Vagina (tissue), 2 donors: ENCODE data around the gene SPG21. TPM values are rescaled to one million over a fixed set of nuclear protein-coding genes. Genes with fewer than 3 reads are reported as not detected.

Experiments used
- DNase-seq, 2 donors: peaks; one replicate each; pipeline ENCODE4 v3.0.0-alpha.2; 2017; ENCODE audit errors: extremely low spot score in 2 of 2
- H3K27ac ChIP-seq: fragments of 200-600 bp; sonication (generic); one replicate; pipeline ENCODE4 v1.5.1; 2019
- H3K27me3 ChIP-seq: fragments of 200-600 bp; sonication (generic); one replicate; pipeline ENCODE4 v1.5.1; 2019
- H3K36me3 ChIP-seq, 2 donors: fragments of 200-600 bp; sonication (generic); one replicate each; pipeline ENCODE4 v1.5.1; 2017 to 2019
- H3K4me1 ChIP-seq: fragments of 200-600 bp; sonication (generic); one replicate; pipeline ENCODE4 v1.5.1; 2019
- H3K4me3 ChIP-seq, 2 donors: fragments of 200-600 bp; sonication (generic); 1 replicate in 1 of 2; 2 replicates in 1 of 2; pipeline ENCODE4 v1.5.1; 2016 to 2019
- H3K9me3 ChIP-seq: fragments of 200-600 bp; sonication (generic); one replicate; pipeline ENCODE4 v1.5.1; 2019
- POLR2A ChIP-seq, 2 donors: fragments of 450-650 bp; IDR thresholded peaks; one replicate each; pipeline ENCODE4 v1.6.1; 2017; ENCODE audit warnings: antibody characterized with exemption in 2 of 2, mild to moderate bottlenecking in 2 of 2, moderate library complexity in 2 of 2
- POLR2AphosphoS5 ChIP-seq, 2 donors: sonication (generic); formaldehyde crosslinking; IDR thresholded peaks; one replicate each; pipeline ENCODE4 v1.9.0; 2017; ENCODE audit warnings: antibody characterized with exemption in 2 of 2, mild to moderate bottlenecking in 2 of 2, low read depth in 1 of 2; ENCODE audit not compliant: insufficient read depth in 1 of 2
- intact Hi-C: fragments of 100-400 bp; cut with DNase I; formaldehyde crosslinking; loops from one replicate; pipeline ENCODE4 v1.15.1; 2023
- total RNA-seq: library from RNA; depleted of rRNA; stranded (reverse); fragments of >200 nt; gene quantifications from one replicate; pipeline ENCODE4 v1.2.3, GENCODE V29; 2016
- TF ChIP-seq, protein P1 (sequence below), 3 experiments: fragments of 450-650 bp in 2 of 3; fragments of 200-600 bp in 1 of 3; sonication (generic) in 1 of 3; IDR thresholded peaks; one replicate each; pipeline ENCODE4 v1.5.1; 2017 to 2019; ENCODE audit warnings: antibody characterized with exemption in 3 of 3, mild to moderate bottlenecking in 2 of 3, moderate library complexity in 2 of 3

SPG21 gene
- total RNA-seq, 1 donor from 2014 or later, result 62.6 TPM

DNA sequence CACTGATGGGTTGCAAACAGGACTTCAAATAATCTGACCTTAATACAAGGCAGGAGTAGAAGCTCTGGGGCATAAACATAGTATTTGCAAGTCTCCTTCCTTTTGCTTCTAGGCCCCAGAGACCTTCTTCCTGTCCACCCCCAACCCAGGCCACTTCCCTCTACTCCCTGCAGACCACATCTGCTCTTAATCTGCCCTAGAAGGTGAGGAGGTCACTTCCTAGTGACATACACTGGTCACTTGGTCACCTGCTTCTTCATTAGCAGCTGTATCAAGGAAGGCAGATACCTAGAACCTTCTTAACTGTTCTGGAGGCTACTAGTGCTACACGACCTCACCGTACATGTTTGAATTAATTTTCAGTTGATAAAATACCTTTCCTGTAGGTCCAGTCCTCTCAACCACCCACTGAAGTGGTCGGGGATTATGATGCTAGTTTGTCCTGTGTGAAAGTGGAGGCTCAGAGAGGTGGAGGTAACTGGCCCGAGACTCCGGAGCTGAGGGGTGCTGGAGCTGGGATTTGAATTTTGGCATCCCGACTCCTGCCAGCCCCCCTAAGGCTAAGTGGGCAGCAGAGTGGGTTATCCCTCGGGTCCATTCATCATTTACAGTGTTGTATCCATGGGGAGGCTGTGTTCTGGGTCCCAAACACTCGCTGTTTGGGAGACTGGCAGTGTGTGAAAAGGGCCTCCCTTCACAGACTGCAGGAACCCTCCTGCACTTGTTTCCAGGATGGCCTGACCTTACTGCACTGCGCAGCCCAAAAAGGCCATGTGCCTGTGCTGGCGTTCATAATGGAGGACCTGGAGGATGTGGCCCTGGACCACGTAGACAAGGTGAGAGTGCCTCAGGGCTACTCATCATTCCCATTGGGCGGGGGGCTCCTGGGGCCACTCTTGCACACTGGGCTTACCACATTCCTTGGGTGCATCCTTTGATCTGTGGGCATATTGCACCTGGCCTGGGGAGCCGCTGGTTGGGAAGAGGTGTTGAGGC, 64.1 kb downstream of the SPG21 start:
- H3K9me3 ChIP-seq, result no peaks in the 10 kb centered on the region
- H3K4me1 ChIP-seq, result no peaks in the 10 kb centered on the region
- no peaks in the 10 kb centered on the region for H3K36me3 ChIP-seq
- intact Hi-C loops, result no loop called here
- TF ChIP-seq POLR2A (IDR thresholded peaks at IDR 0.05), result no peak
- TF ChIP-seq, protein P1, sequence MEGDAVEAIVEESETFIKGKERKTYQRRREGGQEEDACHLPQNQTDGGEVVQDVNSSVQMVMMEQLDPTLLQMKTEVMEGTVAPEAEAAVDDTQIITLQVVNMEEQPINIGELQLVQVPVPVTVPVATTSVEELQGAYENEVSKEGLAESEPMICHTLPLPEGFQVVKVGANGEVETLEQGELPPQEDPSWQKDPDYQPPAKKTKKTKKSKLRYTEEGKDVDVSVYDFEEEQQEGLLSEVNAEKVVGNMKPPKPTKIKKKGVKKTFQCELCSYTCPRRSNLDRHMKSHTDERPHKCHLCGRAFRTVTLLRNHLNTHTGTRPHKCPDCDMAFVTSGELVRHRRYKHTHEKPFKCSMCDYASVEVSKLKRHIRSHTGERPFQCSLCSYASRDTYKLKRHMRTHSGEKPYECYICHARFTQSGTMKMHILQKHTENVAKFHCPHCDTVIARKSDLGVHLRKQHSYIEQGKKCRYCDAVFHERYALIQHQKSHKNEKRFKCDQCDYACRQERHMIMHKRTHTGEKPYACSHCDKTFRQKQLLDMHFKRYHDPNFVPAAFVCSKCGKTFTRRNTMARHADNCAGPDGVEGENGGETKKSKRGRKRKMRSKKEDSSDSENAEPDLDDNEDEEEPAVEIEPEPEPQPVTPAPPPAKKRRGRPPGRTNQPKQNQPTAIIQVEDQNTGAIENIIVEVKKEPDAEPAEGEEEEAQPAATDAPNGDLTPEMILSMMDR (IDR thresholded peaks at IDR 0.05), result no peak
- TF ChIP-seq POLR2AphosphoS5 (IDR thresholded peaks at IDR 0.05; ENCODE audit: insufficient read depth in 1 of 2, low read depth in 1 of 2), result no peak
- H3K27ac ChIP-seq, result no peak overlapping the region
- DNase-seq, result no peak
- no peak overlapping the region for H3K4me3 ChIP-seq
- no peaks in the 10 kb centered on the region for H3K27me3 ChIP-seq

DNA sequence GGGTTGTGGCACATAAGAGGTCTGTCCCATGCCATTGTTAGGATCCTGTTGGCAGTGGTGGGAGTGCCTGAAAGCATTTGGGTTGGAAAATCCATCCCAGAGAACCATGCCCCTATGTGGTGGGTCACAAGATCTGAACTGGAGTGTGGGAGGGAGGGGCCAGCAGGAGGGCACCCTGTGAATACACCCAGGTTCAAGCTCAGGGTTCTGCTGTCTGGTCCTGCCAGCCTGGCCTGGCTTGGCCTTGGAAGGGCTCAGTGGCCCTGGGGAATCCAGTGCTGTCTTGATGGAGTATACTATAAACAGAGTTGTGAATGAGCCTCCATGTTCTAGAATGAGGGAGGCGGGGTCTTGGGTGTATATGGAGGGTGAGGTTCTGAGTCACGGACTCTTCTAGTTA, 66.2 kb downstream of the SPG21 start:
- H3K9me3 ChIP-seq, result no peaks in the 10 kb centered on the region

DNA sequence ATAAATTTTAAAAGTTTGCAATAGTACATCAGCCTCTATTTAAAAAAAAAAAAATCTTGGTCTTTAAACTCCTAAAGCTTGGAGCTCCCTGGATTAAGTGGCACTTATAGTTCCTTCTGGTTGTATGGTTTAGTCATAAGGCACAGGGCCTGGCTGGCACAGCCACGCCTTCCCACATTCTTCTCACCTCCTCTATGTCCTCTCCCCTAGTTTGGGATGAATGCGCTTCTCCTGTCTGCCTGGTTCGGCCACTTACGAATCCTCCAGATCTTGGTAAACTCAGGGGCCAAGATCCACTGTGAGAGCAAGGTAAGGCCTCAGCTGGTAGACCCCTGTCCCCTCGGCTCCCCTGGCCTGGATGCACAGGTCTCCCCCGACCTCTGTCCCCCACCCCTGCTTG, 68.0 kb downstream of the SPG21 start:
- TF ChIP-seq POLR2AphosphoS5 (IDR thresholded peaks at IDR 0.05; ENCODE audit: insufficient read depth in 1 of 2, low read depth in 1 of 2), result no peak
- TF ChIP-seq, protein P1 (IDR thresholded peaks at IDR 0.05), result no peak
- TF ChIP-seq POLR2A (IDR thresholded peaks at IDR 0.05), result no peak
- no peak overlapping the region for H3K27ac ChIP-seq

More for the DNA sequence above, 66.2 kb downstream of the SPG21 start:
- no peak overlapping the region for H3K27ac ChIP-seq
- intact Hi-C loops, result no loop called here
- TF ChIP-seq POLR2A (IDR thresholded peaks at IDR 0.05) (no peak), POLR2AphosphoS5 (IDR thresholded peaks at IDR 0.05; ENCODE audit: insufficient read depth in 1 of 2, low read depth in 1 of 2) (no peak)
- TF ChIP-seq, protein P1 (IDR thresholded peaks at IDR 0.05), result no peak
- DNase-seq, result no peak
- H3K36me3 ChIP-seq, result no peaks in the 10 kb centered on the region
- no peaks in the 10 kb centered on the region for H3K27me3 ChIP-seq
- H3K4me3 ChIP-seq, result no peak overlapping the region
- no peaks in the 10 kb centered on the region for H3K4me1 ChIP-seq

DNA sequence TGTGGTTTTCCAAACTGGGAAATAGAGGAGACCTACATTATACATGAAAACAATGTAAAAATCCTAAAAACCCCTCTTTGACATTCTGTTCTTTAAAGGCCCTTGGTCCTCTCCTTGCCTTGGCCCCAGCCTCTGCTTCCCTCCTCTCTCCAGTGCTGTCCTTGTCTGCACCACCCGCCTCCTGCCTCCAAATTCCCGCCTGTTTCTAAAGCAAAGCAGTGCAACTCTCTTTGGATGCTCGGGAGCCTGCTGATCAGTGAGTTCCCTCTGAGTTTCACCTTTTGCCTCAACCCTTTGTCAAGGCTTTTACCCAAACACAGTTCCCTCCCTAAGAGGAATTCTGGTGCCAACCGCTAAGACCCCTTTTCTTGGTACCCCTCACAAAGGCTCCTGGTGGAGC, 70.0 kb downstream of the SPG21 start:
- TF ChIP-seq POLR2AphosphoS5 (IDR thresholded peaks at IDR 0.05; ENCODE audit: insufficient read depth in 1 of 2, low read depth in 1 of 2) (no peak), POLR2A (IDR thresholded peaks at IDR 0.05) (no peak)
- TF ChIP-seq, protein P1 (IDR thresholded peaks at IDR 0.05), result no peak
- no peaks in the 10 kb centered on the region for H3K36me3 ChIP-seq
- H3K27ac ChIP-seq, result no peak overlapping the region
- no peaks in the 10 kb centered on the region for H3K9me3 ChIP-seq
- no peaks in the 10 kb centered on the region for H3K27me3 ChIP-seq
- DNase-seq, result no peak
- no peaks in the 10 kb centered on the region for H3K4me1 ChIP-seq
- H3K4me3 ChIP-seq, result no peak overlapping the region
- intact Hi-C loops, result no loop called here

More for the DNA sequence above, 68.0 kb downstream of the SPG21 start:
- Histone ChIP-seq H3K4me3 (no peak overlapping the region), H3K4me1 (no peaks in the 10 kb centered on the region), H3K27me3 (no peaks in the 10 kb centered on the region), H3K36me3 (no peaks in the 10 kb centered on the region), H3K9me3 (no peaks in the 10 kb centered on the region)
- intact Hi-C loops, result no loop called here
- no peak for DNase-seq

DNA sequence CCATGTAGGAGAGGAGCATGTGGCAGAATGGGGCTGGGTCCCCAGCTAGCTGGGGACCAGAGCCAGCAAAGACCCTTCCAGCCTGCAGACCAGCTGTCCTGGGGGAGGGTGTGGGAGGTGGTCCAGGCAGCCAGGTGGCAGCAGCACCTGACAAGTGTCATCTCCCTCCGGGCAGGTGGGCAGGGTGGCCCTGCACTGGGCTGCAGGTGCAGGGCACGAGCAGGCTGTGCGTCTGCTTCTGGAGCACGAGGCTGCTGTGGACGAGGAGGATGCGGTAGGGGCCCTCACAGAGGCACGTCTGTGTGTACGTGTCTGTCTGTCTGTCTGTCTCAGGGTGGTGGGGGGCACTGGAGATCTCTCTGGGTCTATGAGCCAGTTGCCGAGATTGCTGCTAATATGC, 72.5 kb downstream of the SPG21 start:
- H3K4me1 ChIP-seq, result peaks cover 6% of the 10 kb centered on the region

More for the DNA sequence above, 72.5 kb downstream of the SPG21 start:
- Histone ChIP-seq H3K27ac (no peak overlapping the region), H3K27me3 (no peaks in the 10 kb centered on the region), H3K9me3 (no peaks in the 10 kb centered on the region), H3K4me3 (no peak overlapping the region), H3K36me3 (no peaks in the 10 kb centered on the region)
- no peak for DNase-seq
- TF ChIP-seq, protein P1 (IDR thresholded peaks at IDR 0.05), result no peak
- TF ChIP-seq POLR2A (IDR thresholded peaks at IDR 0.05), result no peak
- TF ChIP-seq POLR2AphosphoS5 (IDR thresholded peaks at IDR 0.05; ENCODE audit: insufficient read depth in 1 of 2, low read depth in 1 of 2), result no peak
- intact Hi-C loops, result no loop called here
